CD4-positive, alpha-beta T cell (primary cell): ENCODE data around the gene YIPF4. TPM values are rescaled to one million over a fixed set of nuclear protein-coding genes. Genes with fewer than 3 reads are reported as not detected.
"Not testable (repeated sequence)": the region's sequence is repeated elsewhere in the genome, so short reads cannot be mapped to it uniquely, and the experiment has no call there.

Source experiments
- ATAC-seq: fragments of 200-7000 bp; cut with Tn5 transposase; one replicate; pipeline ENCODE4 v1.10.0; 2022; ENCODE audit warnings: mild to moderate bottlenecking; ENCODE audit not compliant: poor library complexity
- CTCF ChIA-PET: fragments of 350-600 bp; sonication (Branson Sonifier 250); formaldehyde crosslinking; loops from one replicate; lab custom pipeline; 2021; ENCODE audit warnings: antibody characterized with exemption, inconsistent platforms; lab: Charles Lee
- POLR2A ChIA-PET: fragments of 350-600 bp; sonication (Branson Sonifier 250); formaldehyde crosslinking; loops from one replicate; lab custom pipeline; 2021; ENCODE audit warnings: antibody characterized with exemption, inconsistent platforms; lab: Charles Lee
- DNase-seq, 14 experiments: peaks; one replicate each; pipeline ENCODE4 v3.0.0-alpha.2; 2013 to 2020; ENCODE audit warnings: mixed read lengths in 2 of 14
- H3K27ac ChIP-seq, 2 donors: one replicate each; pipeline versions ENCODE4 v1.5.1 to v1.7.0; 2013; ENCODE audit warnings: low read length in 2 of 2, low read depth in 1 of 2, mild to moderate bottlenecking in 1 of 2
- H3K27me3 ChIP-seq, 2 experiments: 1 replicate in 1 of 2; 2 replicates in 1 of 2; pipeline versions ENCODE4 v1.6.1 to v1.7.0; 2013; ENCODE audit warnings: low read length in 2 of 2, control low read depth in 1 of 2, mild to moderate bottlenecking in 1 of 2, moderate library complexity in 1 of 2; ENCODE audit not compliant: insufficient read depth in 2 of 2, control insufficient read depth in 1 of 2
- H3K36me3 ChIP-seq: one replicate; pipeline ENCODE4 v1.6.1; 2013; ENCODE audit warnings: low read length, control low read depth; ENCODE audit not compliant: insufficient read depth
- H3K4me1 ChIP-seq: one replicate; pipeline ENCODE4 v1.6.1; 2013; ENCODE audit warnings: low read length, control low read depth; ENCODE audit not compliant: insufficient read depth
- H3K4me3 ChIP-seq: one replicate; pipeline ENCODE4 v1.5.1; 2013; ENCODE audit warnings: mild to moderate bottlenecking, low read length, moderate library complexity
- H3K9me3 ChIP-seq, 2 experiments: 1 replicate in 1 of 2; 2 replicates in 1 of 2; pipeline versions ENCODE4 v1.6.1 to v1.7.0; 2013; ENCODE audit warnings: low read length in 2 of 2, mild to moderate bottlenecking in 2 of 2, control low read depth in 1 of 2, moderate library complexity in 1 of 2; ENCODE audit not compliant: control insufficient read depth in 1 of 2, insufficient read depth in 1 of 2
- H3K27ac Mint-ChIP-seq: one replicate; pipeline ENCODE4 v1.8.0; 2020; ENCODE audit warnings: mixed read lengths
- H3K27me3 Mint-ChIP-seq: one replicate; pipeline ENCODE4 v1.8.0; 2021; ENCODE audit warnings: mixed read lengths
- H3K36me3 Mint-ChIP-seq: one replicate; pipeline ENCODE4 v1.8.0; 2021; ENCODE audit warnings: low read depth, mixed read lengths
- H3K4me1 Mint-ChIP-seq: one replicate; pipeline ENCODE4 v1.8.0; 2021; ENCODE audit warnings: low read depth, mixed read lengths
- H3K4me3 Mint-ChIP-seq: one replicate; pipeline ENCODE4 v1.8.0; 2020; ENCODE audit warnings: mild to moderate bottlenecking, mixed read lengths
- H3K9me3 Mint-ChIP-seq: one replicate; pipeline ENCODE4 v1.8.0; 2020; ENCODE audit warnings: mixed read lengths
- intact Hi-C, 2 experiments: fragments of 100-400 bp; cut with DNase I in 1 of 2; cut with micrococcal nuclease in 1 of 2; formaldehyde crosslinking; loops; one replicate each; pipeline versions ENCODE4 v1.15.1 to v1.9.0; 2023 to 2025; cut with DNase I, micrococcal nuclease
- total RNA-seq, 174 experiments: library from RNA in 2 of 174; stranded (reverse) in 2 of 174; gene quantifications; one replicate each; pipeline ENCODE4 v1.2.3 and lab custom pipeline; 2021 to 2026
- TF ChIP-seq, protein P1 (sequence below): fragments of 200-600 bp; IDR thresholded peaks from one replicate; pipeline ENCODE4 v1.8.0; 2022; ENCODE audit warnings: antibody characterized with exemption, mild to moderate bottlenecking

The YIPF4 gene
- total RNA-seq, 2 experiments from 2014 or later, result 7.7 to 9.7 TPM

DNA sequence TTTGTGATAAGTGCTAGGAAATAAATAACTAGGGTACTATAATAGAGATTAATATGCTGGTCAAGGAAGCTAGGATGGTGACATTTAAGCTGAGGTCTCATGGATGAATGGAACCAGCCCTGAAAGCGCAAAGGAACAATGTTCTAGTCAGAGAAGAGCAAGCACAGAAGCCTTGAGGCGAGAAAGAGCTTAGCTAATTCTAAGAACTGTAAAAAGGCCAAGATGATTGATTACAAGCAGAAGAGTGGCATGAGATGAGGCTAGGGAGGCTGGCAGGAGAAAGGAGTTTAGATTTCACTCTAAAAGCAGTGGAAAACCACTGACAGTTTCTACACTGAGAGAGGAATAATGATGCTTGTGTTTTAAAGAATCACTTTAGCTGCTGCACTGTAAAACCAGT lies 3.4 kb upstream of the YIPF4 start:
- Histone ChIP-seq H3K27ac (no peak overlapping the region), H3K9me3 (no peaks in the 10 kb centered on the region), H3K36me3 (no peaks in the 10 kb centered on the region), H3K4me3 (no peak overlapping the region), H3K27me3 (no peaks in the 10 kb centered on the region), H3K4me1 (peaks cover 12% of the 10 kb centered on the region)
- DNase-seq (no peak), ATAC-seq (no peak)
- intact Hi-C loops, result no loop called here
- Mint-ChIP-seq H3K27me3 (peaks cover 4% of the 10 kb centered on the region), H3K9me3 (no peaks in the 10 kb centered on the region), H3K36me3 (peaks cover 17% of the 10 kb centered on the region), H3K4me3 (no peak overlapping the region), H3K4me1 (peaks cover 19% of the 10 kb centered on the region), H3K27ac (no peak overlapping the region)
- TF ChIP-seq, protein P1, sequence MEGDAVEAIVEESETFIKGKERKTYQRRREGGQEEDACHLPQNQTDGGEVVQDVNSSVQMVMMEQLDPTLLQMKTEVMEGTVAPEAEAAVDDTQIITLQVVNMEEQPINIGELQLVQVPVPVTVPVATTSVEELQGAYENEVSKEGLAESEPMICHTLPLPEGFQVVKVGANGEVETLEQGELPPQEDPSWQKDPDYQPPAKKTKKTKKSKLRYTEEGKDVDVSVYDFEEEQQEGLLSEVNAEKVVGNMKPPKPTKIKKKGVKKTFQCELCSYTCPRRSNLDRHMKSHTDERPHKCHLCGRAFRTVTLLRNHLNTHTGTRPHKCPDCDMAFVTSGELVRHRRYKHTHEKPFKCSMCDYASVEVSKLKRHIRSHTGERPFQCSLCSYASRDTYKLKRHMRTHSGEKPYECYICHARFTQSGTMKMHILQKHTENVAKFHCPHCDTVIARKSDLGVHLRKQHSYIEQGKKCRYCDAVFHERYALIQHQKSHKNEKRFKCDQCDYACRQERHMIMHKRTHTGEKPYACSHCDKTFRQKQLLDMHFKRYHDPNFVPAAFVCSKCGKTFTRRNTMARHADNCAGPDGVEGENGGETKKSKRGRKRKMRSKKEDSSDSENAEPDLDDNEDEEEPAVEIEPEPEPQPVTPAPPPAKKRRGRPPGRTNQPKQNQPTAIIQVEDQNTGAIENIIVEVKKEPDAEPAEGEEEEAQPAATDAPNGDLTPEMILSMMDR, result no peak
- CTCF ChIA-PET, result no interaction called here
- POLR2A ChIA-PET, result no interaction called here

DNA sequence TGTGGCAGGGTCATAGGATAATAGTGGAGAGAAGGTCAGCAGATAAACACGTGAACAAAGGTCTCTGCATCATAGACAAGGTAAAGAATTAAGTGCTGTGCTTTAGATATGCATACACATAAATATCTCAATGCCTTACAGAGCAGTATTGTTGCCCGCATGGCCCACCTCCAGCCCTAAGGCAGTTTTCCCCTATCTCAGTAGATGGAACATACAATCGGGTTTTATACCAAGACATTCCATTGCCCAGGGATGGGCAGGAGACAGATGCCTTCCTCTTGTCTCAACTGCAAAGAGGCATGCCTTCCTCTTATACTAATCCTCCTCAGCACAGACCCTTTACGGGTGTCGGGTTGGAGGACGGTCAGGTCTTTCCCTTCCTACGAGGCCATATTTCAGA lies 1.9 kb upstream of the YIPF4 start:
- intact Hi-C loops, result loop anchor here in 1 of 2 experiments (2.0 to 5.0 kb wide), 3 partner anchors 111 to 263 kb away; partner anchors contain the start of genes MEMO1, SLC30A6 and SPAST
- H3K27ac Mint-ChIP-seq, result not testable (repeated sequence)

DNA sequence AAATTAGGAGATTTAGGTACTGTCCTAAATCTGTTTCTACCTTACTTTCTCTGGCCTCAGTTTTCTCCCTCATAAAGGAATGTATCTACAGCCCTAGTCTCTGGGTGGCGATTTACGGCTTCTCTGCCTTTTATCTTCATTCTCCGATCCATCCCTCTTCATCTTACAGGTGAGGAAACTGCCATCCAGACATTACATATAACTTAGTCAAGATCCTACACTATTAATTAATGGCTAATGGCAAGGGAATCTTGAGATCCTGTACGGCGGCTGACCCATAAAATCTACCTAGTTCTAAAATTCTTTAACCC lies 386 bp upstream of the YIPF4 start:
- CTCF ChIA-PET, result no interaction called here
- H3K4me1 ChIP-seq, result peaks cover 32% of the 10 kb centered on the region

More for the DNA sequence above, 1.9 kb upstream of the YIPF4 start:
- H3K36me3 ChIP-seq, POLR2A ChIA-PET, DNase-seq, H3K27ac ChIP-seq, CTCF ChIA-PET, H3K27me3 ChIP-seq, H3K4me3 ChIP-seq, ATAC-seq, H3K9me3 ChIP-seq, H3K9me3 Mint-ChIP-seq, H3K27me3 Mint-ChIP-seq: not testable (repeated sequence)
- H3K4me1 ChIP-seq, result peaks cover 20% of the 10 kb centered on the region
- Mint-ChIP-seq H3K4me3 (peak overlapping the region; percentile 70), H3K4me1 (peaks cover 23% of the 10 kb centered on the region), H3K36me3 (peaks cover 21% of the 10 kb centered on the region)

More for the DNA sequence above, 386 bp upstream of the YIPF4 start:
- Mint-ChIP-seq H3K36me3 (peaks cover 29% of the 10 kb centered on the region), H3K4me3 (peak overlapping the region; percentile 97), H3K27me3 (no peaks in the 10 kb centered on the region), H3K9me3 (no peaks in the 10 kb centered on the region), H3K27ac (peak overlapping the region; percentile 99), H3K4me1 (peaks cover 32% of the 10 kb centered on the region)
- Histone ChIP-seq H3K4me3 (peak overlapping the region; percentile 85), H3K36me3 (peaks cover 4% of the 10 kb centered on the region), H3K27ac (peak overlapping the region; percentile 80 to 81), H3K27me3 (no peaks in the 10 kb centered on the region), H3K9me3 (no peaks in the 10 kb centered on the region)
- ATAC-seq, result peak; percentile 2
- TF ChIP-seq, protein P1, result no peak
- peak in 1 of 14 experiments; percentile 14 for DNase-seq
- intact Hi-C loops, result loop anchor here in 1 of 2 experiments (1.0 to 5.0 kb wide), 4 partner anchors 80 to 265 kb away; partner anchors contain the start of genes BIRC6, MEMO1, SLC30A6 and SPAST
- POLR2A ChIA-PET, result interaction anchor here (1.4 kb wide), 1 partner anchor 112 kb away, joined by 4 read pairs; the partner anchor contains the start of gene SLC30A6
